ENCODE measurements around the gene SPOCK3.

DNA sequence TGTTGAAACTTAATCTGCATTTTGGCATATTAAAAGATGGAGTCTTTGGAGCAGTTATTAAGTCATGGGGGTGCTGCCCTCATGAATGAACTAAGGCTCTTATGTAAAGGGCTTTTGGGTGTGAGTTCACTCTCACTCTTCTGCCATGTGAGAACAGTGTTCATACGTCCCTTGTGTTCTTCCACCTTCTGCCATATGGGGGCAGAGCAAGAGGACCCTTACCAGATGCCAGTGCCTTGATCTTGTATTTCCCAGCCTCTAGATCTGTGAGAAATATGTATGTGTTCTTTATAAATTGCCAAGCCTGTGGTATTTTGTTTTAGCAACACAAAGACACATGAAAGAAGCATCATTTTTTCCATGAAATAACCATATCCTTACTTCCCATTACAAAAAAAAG lies 213.9 kb downstream of the SPOCK3 start:
- TF ChIP-seq, protein P1, sequence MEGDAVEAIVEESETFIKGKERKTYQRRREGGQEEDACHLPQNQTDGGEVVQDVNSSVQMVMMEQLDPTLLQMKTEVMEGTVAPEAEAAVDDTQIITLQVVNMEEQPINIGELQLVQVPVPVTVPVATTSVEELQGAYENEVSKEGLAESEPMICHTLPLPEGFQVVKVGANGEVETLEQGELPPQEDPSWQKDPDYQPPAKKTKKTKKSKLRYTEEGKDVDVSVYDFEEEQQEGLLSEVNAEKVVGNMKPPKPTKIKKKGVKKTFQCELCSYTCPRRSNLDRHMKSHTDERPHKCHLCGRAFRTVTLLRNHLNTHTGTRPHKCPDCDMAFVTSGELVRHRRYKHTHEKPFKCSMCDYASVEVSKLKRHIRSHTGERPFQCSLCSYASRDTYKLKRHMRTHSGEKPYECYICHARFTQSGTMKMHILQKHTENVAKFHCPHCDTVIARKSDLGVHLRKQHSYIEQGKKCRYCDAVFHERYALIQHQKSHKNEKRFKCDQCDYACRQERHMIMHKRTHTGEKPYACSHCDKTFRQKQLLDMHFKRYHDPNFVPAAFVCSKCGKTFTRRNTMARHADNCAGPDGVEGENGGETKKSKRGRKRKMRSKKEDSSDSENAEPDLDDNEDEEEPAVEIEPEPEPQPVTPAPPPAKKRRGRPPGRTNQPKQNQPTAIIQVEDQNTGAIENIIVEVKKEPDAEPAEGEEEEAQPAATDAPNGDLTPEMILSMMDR (IDR thresholded peaks at IDR 0.05; ENCODE audit: borderline replicate concordance, extremely low read depth, low read length, poor library complexity, severe bottlenecking) = peak; percentile 33
- no peak for TF ChIP-seq EZH2 (IDR thresholded peaks at IDR 0.05; ENCODE audit: borderline replicate concordance, low read depth, low read length, severe bottlenecking)

Measured in DND-41 (cell line).